Measurements from ENCODE around the gene NHLRC4.
A peak's percentile ranks its signal among the peaks of the same experiment; 100 is the strongest.

Gene NHLRC4, protein sequence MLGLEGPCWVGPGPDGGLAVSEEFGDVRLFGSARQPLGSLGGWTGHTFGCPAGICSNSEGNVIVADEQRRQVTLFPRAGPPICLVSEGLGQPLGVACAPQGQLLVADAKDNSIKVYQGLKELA

DNA sequence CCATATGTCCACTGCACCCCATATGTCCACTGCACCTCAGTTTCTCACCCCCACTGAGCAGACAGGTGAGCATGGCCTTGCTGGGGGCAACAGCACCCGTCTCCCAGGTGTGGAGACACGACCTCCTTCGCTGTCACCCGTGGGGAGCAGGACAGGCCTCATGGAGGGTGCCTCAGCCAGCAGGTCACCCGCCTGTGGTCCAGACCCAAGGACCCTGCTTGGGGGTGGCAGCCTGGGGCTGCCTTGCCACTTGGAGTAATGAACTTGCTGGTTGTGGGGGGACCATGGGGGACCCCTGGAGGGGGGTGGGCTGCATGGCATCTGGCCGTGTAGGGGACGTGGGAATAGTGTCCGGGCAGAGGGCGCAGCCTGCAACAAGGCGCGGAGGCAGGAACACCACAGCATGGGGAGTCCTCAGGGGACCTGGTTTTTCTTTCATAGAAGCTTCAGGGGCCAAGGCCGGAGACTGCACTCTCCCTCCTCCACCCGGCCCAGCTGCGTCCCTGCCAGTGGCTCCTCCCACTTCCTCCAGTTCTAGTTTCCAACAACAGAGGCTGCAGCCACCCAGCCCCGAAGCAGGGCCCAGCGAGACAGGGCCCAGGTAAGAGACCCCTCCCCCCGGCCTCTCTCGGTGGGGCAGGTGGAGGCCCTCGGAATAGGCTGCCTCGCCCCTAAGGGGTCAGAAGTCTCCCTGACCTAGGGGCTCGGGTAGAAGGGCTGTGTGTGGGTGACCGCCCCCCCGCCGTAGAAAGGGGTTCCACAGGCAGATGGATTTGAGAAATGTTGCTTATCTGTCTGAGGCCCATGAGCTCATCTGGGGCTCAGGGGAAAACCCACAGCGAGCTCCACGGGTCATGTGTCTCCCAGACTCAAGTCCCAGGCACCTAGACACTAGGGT is at the start of gene NHLRC4:
Gene NHLRC4, plus strand, starts transcription at position 531 of the 898 bp plus-strand sequence. CDS start 1,043 bp downstream, outside the sequence.
- peak; percentile 72 for DNase-seq

DNA sequence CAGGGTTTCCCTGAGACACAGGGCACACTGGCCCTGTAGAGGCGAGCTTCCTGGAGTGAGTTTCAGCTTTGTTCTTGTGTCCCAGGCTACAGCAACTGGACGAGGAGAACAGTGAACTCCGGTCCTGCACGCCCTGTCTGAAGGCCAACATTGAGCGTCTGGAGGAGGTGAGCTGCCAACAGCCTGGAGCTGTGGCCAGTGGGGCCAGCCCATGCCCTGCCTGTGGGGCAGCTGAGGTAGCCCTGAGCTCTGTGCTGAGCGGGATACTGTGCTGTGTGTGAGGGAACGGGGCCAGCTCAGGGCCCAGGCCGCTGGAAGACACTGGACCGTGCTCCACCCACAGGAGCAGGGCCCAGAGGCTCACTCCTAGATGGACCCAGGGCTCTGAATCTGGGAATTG is 47.9 kb upstream of the NHLRC4 start:
- DNase-seq: no peak

GRCh38 chr16:519425-519824 is 47.4 kb upstream of the NHLRC4 start:
- no peak for DNase-seq

GRCh38 chr16:519841-520687 is 46.7 kb upstream of the NHLRC4 start:
- no peak for DNase-seq

DNA sequence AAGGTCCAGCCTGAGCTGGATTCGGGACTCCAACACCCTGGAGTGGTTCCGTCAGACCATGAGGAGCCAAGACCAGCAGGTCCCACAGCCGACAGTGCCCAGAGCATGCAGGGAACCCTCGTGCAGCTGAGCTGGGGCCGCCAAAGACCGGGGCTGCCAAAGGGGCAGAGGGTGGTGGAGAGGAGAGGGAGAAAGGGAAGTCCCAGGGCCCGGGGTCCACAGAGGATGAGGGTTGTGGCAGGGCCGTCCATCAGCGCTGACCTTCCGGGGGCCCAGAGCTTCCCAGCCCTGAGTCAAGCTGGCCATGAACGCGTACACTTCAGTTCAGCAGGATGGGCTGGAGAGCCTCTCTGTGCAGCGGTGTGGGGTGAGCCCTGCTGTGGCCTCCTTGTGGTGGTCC is 46.0 kb upstream of the NHLRC4 start:
- DNase-seq: no peak

- no peak for DNase-seq
Measured at GRCh38 chr16:521381-522210, 45.2 kb upstream of the NHLRC4 start.

GRCh38 chr16:522320-523096 is 44.3 kb upstream of the NHLRC4 start:
- DNase-seq: no peak

GRCh38 chr16:523097-523741 is 43.6 kb upstream of the NHLRC4 start:
- no peak for DNase-seq

DNA sequence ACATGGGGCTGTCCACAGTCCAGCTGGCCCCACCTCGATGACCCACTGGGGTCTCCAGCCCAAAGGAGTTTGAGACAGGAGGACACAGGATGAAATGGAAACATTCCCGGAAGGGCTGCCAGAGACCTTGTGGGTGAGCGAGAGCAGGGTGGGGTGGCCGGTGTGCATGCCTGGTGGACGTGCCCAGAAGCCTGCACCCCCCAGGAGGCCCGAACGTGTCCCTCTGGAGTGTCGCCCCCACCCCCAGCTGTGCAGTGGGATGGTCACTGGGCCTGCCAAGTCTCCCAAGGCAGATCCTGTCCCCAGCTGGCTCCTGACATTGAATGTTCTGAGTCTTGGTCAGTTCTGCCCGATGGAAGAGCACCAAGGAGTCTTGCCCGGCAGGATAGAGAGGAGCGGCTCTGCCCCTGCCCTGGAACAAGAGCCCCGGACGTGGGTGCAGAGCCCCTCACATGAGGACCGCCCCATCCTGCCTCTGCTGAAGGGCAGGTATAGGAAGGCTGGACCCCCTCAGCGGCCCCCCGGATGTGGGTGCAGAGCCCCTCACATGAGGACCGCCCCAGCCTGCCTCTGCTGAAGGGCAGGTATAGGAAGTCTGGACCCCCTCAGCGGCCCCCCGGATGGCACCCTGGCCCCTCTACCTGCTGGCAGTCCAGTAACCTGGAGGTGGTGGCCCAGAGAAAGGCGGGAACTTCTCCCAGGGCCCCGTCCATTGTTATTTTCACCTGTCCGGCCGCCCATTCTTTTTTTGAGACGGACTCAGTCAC is 42.3 kb upstream of the NHLRC4 start:
- DNase-seq: no peak

- no peak for DNase-seq
Measured at GRCh38 chr16:525123-525519, 41.7 kb upstream of the NHLRC4 start.

- DNase-seq: peak; percentile 86
Measured at GRCh38 chr16:525520-526180, 41.2 kb upstream of the NHLRC4 start.

DNA sequence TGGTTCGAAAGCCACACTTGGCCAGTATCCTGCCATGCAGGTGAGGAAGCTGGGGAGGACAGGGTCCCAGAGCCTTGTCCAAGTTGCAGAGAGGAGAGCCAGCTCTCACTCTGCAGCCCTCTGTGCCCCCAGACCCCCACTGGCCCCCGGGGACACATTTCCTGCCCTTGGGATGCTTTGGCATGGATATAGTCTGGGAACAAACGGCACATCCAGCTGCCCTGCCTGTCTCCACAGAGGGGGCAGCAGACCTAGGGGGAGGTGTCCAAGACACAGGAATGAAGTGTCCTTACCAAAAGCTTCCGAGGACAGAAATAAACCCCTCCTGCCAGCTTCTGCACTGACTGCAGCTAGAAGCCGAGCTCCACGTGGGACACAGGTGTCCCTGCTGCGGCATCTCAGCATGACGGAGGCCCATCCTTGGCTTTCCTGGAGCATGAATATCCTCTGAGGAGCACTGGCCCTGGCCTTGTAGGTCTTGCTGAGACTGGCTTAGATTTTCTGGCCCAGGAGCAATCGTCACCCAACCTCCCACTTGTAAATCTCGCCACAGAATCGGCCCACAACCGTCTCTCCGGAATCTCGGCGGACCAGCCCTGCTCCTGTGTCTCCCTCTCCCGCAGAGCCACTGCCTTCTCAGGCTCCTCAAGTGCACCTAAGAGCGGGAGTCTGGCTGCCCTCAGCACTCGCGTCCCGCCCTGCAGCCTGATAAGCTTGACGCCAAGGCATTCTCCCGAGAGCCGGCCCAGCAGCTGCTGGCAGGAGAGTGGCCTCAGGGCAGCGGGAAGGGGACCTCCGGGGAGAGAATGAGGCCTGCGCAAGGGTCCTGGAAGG is 40.4 kb upstream of the NHLRC4 start:
- no peak for DNase-seq

- DNase-seq: peak; percentile 96
Measured at GRCh38 chr16:527015-527903, 39.5 kb upstream of the NHLRC4 start, which contains the start of gene CAPN15. CAPN15 (plus strand) TSS chr16:527712; CDS start chr16:546839, 19,127 bp downstream.

DNA sequence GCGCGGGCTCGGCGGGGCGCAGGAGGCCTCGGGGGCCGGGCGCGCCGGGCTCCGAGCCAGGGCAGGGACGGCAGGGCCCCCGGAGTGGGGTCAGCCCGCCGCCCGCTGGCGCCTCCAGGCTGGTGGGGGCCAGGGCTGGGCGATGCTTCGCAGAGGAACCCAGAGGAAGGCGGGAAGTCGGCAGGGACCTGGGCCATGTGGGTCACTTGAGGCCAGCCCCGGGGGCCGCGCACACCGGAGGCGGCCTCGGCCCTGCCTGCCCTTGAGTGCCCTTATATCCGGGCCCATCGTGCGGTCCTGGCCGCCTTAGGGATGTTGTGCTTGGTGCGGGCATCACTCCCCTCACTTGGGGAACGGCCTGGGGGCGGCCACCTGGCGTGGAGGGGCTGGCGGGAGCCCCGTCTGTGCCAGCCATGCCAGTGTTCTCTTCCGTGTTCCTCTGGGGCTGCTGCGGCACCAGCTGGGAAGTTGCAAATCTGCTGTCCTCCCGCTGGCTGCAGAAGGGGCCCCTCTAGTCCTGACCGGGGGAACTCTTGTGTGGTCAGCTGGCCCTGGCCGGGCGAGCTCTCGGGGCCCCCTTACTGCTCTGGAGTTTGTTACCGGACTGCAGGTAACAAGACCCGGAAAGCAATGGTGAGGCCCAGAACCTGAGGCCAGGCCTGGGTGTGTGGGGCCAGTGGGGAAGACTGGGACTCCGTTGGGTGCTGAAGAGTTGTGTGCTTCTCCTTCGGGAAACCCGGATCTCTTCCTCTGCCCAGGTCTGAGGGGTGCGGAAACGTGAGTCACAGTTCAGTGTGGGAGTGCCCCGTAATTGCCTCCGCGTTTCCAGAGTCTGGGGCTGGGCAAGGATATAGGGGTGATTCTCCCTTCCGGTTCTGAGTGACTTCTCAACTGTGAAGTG is 38.4 kb upstream of the NHLRC4 start:
- peak; percentile 76 for DNase-seq

GRCh38 chr16:529012-529575 is 37.7 kb upstream of the NHLRC4 start:
- no peak for DNase-seq

DNA sequence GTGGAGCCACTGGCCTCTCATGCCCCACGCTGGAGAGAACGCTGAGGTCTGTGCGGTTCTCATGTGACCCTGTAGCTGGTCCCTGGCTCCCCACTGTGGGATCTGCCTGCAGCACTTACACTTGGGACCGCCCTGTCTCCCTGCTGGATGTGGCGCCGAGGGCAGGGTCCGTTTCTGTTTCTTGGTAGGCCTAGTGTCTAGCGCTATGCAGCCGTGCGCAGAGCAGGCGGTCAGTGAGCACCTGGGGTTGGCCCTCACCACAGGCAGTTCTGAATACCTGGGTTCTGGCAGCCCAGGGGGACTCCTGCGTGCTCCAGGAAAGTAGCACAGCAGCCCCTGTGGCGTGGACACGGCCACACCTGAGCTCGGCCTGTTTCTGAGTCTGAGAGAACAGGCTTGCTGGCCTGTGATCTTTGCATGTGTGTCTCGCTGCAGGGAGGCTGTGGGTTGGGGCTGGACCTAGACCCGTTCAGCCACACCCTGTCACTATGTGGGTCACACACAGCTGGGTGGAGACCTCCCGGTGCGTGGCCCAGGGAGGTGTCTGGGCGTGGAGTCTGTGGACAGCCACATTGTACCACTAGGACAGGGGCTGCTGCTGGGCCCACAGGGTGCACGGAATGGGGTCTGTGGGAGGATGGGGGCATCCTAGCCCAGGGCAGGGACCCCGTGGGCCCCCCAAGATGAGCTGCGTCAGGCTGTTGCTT is 36.5 kb upstream of the NHLRC4 start:
- no peak for DNase-seq
